Measurements from ENCODE around the gene YEATS4.

DNA sequence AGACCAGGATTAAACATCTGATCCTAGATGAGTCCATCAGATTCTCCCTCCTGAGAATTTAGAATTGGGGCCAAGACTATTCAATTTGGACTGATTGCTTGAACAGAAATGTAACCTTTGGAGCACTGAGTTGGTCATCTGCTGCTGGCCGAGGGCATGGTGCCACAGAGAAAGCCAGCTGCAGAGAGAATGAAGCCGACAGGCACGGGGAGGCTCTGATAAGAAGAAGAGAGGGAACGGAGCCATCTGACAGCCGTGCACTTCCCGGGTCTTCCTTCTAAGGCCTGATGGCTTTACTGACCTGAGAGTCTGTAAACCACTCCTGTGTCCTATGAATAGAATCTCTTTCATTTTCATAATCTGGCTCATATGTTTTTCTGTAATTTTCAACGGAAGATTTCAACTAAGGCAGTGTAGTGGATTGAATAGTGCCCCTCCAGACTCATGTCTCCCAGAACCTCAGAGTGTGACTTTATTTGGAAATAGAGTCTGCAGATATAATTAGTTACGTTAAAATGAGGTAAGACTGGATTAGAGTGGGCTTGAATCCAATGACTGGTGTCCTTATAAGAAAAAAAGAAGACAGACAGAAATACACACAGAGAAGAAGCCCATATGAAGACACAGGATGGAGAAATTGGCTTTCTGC, 71.5 kb downstream of the YEATS4 start:
- no peak for TF ChIP-seq EZH2 (IDR thresholded peaks at IDR 0.05; ENCODE audit: insufficient read depth, poor library complexity, severe bottlenecking)
- TF ChIP-seq EZH2phosphoT487 (IDR thresholded peaks at IDR 0.05; ENCODE audit: insufficient read depth, low read depth): no peak
